K562 (cell line): ENCODE results near the gene LRP1B. TPM values are rescaled to one million over a fixed set of nuclear protein-coding genes. Genes with fewer than 3 reads are reported as not detected.

Source experiments
- ATAC-seq: fragments of 200-7000 bp; cut with Tn5 transposase; 3 replicates; pipeline ENCODE4 v1.9.1; 2020; ENCODE audit warnings: moderate library complexity
- BruUV-seq: library from RNA; stranded (reverse); fragments of 400-500 nt; replicated peaks from 2 replicates; lab custom pipeline; 2021; lab: Mats Ljungman, UMichigan
- CTCF ChIA-PET: fragments of 300-600 bp; formaldehyde crosslinking; extraction: SDS; loops from one replicate; lab custom pipeline; 2021; ENCODE audit warnings: low intra/inter-chr PET ratio; lab: Yijun Ruan, JAX
- POLR2A ChIA-PET: fragments of 300-600, 350-650 bp; sonication (Branson Sonifier 250); formaldehyde crosslinking; extraction: SDS; loops from one replicate; lab custom pipeline; 2021; ENCODE audit warnings: antibody characterized with exemption, inconsistent platforms; lab: Yijun Ruan, JAX
- DNase-seq, 4 experiments: peaks; one replicate each; pipeline versions ENCODE4 v3.0.0 to v3.0.0-alpha.2; 2011 to 2018; ENCODE audit warnings: low spot score in 3 of 4, mixed read lengths in 3 of 4; ENCODE audit errors: extremely low read depth in 1 of 4
- FAIRE-seq: peaks from 2 replicates; lab custom pipeline; 2011; peaks lifted over from hg19 to GRCh38; lab: Jason Lieb, UNC
- H2AFZ ChIP-seq: 2 replicates; pipeline ENCODE4 v1.6.0; 2011; ENCODE audit warnings: low read depth, low read length, control low read depth, inconsistent platforms
- H3K27ac ChIP-seq: fragments of 200-600 bp; 3 replicates; pipeline ENCODE4 v1.8.0; 2011; ENCODE audit warnings: low read depth, mild to moderate bottlenecking, control low read depth, inconsistent platforms, low read length, moderate library complexity, mixed read lengths; ENCODE audit errors: extremely low read depth
- H3K27me3 ChIP-seq, 2 experiments: fragments of 300-600 bp in 1 of 2; 2 replicates in 1 of 2; 3 replicates in 1 of 2; pipeline versions ENCODE4 v1.6.0 to v1.8.0; 2011; ENCODE audit warnings: inconsistent platforms in 2 of 2, low read length in 2 of 2, mild to moderate bottlenecking in 1 of 2, mixed read lengths in 1 of 2, moderate library complexity in 1 of 2; ENCODE audit not compliant: control insufficient read depth in 2 of 2, insufficient read depth in 2 of 2
- H3K36me3 ChIP-seq: fragments of 300-600 bp; 3 replicates; pipeline ENCODE4 v1.8.0; 2011; ENCODE audit warnings: mild to moderate bottlenecking, low read length, inconsistent platforms; ENCODE audit not compliant: control insufficient read depth, insufficient read depth
- H3K4me1 ChIP-seq, 2 experiments: fragments of 200-600 bp in 1 of 2; replicated peaks in 1 of 2; 2 replicates in 1 of 2; 3 replicates in 1 of 2; pipeline versions ENCODE4 v1.5.1 to v1.8.0; 2011; ENCODE audit warnings: inconsistent platforms in 2 of 2, low read length in 2 of 2, mild to moderate bottlenecking in 1 of 2, mixed read lengths in 1 of 2, moderate library complexity in 1 of 2; ENCODE audit not compliant: control insufficient read depth in 2 of 2, insufficient read depth in 2 of 2
- H3K4me2 ChIP-seq: 2 replicates; pipeline ENCODE4 v1.6.1; 2011; ENCODE audit warnings: low read length, control low read depth, inconsistent platforms, mixed read lengths; ENCODE audit not compliant: insufficient read depth
- H3K4me3 ChIP-seq: fragments of 200-600 bp; sonication (generic), shearing (Covaris generic); 2 replicates; pipeline ENCODE4 v1.5.1; 2016; ENCODE audit warnings: control low read depth, inconsistent platforms
- H3K79me2 ChIP-seq: fragments of 200-600 bp; 3 replicates; pipeline ENCODE4 v1.8.0; 2011; ENCODE audit warnings: low read length, inconsistent platforms; ENCODE audit not compliant: control insufficient read depth, insufficient read depth
- H3K9ac ChIP-seq, 2 experiments: 2 replicates each; pipeline versions ENCODE4 v1.6.0 to v1.6.1; 2011; ENCODE audit warnings: low read depth in 2 of 2, low read length in 2 of 2, control low read depth in 1 of 2, inconsistent platforms in 1 of 2, mild to moderate bottlenecking in 1 of 2, mixed read lengths in 1 of 2; ENCODE audit not compliant: insufficient read depth in 1 of 2
- H3K9me1 ChIP-seq: one replicate; pipeline ENCODE4 v1.6.0; 2011; ENCODE audit warnings: inconsistent platforms, mild to moderate bottlenecking, low read length, moderate library complexity; ENCODE audit not compliant: control insufficient read depth, insufficient read depth
- H3K9me3 ChIP-seq: replicated peaks from 2 replicates; pipeline ENCODE4 v1.5.1; 2011; ENCODE audit warnings: low read depth, low read length, inconsistent platforms; ENCODE audit not compliant: control insufficient read depth, insufficient read depth
- H4K20me1 ChIP-seq: replicated peaks from 2 replicates; pipeline ENCODE4 v1.6.1; 2011; ENCODE audit warnings: low read length, inconsistent platforms, mixed read lengths; ENCODE audit not compliant: control insufficient read depth, insufficient read depth
- CCNT2 ChIP-seq: IDR thresholded peaks from 2 replicates; pipeline ENCODE4 v1.6.1; 2011; ENCODE audit warnings: borderline replicate concordance, low read depth, mild to moderate bottlenecking, moderate library complexity, mixed read lengths, low read length; ENCODE audit not compliant: insufficient read length; ENCODE audit errors: extremely low read depth
- KAT2B ChIP-seq: IDR thresholded peaks from one replicate; pipeline ENCODE4 v1.6.1; 2012; ENCODE audit warnings: low read depth, mild to moderate bottlenecking, control low read depth, inconsistent platforms, low read length, moderate library complexity
- POLR2A ChIP-seq: fragments of 450-650 bp; conservative IDR thresholded peaks from 2 replicates; pipeline ENCODE4 v1.6.1; 2016
- ZNF444 ChIP-seq: fragments of 250-450 bp; sonication (Bioruptor Pico); IDR thresholded peaks from 2 replicates; pipeline ENCODE4 v1.4.0; 2020; ENCODE audit warnings: mild to moderate bottlenecking, moderate library complexity
- WGBS: fragments of 100-300 bp; shearing (Covaris generic); methylation state at CpG from one replicate; pipeline ENCODE4 v1.1.6; 2016; ENCODE audit warnings: low coverage, mixed read lengths; ENCODE audit not compliant: insufficient coverage; ENCODE audit errors: missing lambda C conversion rate; 5-methylcytosine and 5-hydroxymethylcytosine counted together
- in situ Hi-C: fragments of 300-500 bp; cut with MboI; formaldehyde crosslinking; loops from 4 replicates; pipeline ENCODE4 v1.15.0; 2018; ENCODE audit warnings: inconsistent platforms, mixed read lengths
- intact Hi-C: fragments of 100-400 bp; cut with micrococcal nuclease; formaldehyde crosslinking; loops from 2 replicates; pipeline ENCODE4 v1.14.2; 2022
- polyA plus RNA-seq, 8 experiments: library from polyadenylated mRNA; depleted of rRNA in 4 of 8; stranded (reverse) in 5 of 8; unstranded in 3 of 8; fragments of >200 nt; fragmentation: Nextera tagmentation in 2 of 8; fragmentation: Illumina TruSeq in 1 of 8; extraction: Ambion mirVana in 2 of 8; extraction: Trizol in 1 of 8; gene quantifications; 2 replicates each; pipeline versions ENCODE4 v1.2.1 to v1.2.3, GENCODE V29; 2011 to 2014; ENCODE audit warnings: inconsistent platforms in 1 of 8, missing spikeins in 1 of 8
- total RNA-seq, 7 experiments: library from RNA; depleted of rRNA in 6 of 7; stranded (reverse); fragments of >200 nt in 6 of 7; fragmentation: Illumina TruSeq in 2 of 7; extraction: Trizol in 2 of 7; gene quantifications; 2 replicates each; pipeline versions ENCODE4 v1.2.1 to v1.2.3, GENCODE V29; 2011 to 2021; ENCODE audit warnings: low replicate concordance in 1 of 7
- TF ChIP-seq, protein P1 (sequence below), 2 experiments: fragments of 450-650 bp in 1 of 2; sonication (generic) in 1 of 2; formaldehyde crosslinking in 1 of 2; IDR thresholded peaks; 2 replicates each; pipeline versions ENCODE4 v1.7.1 to v1.9.0; 2016 to 2022; ENCODE audit warnings: inconsistent platforms in 1 of 2, mild to moderate bottlenecking in 1 of 2, missing genetic modification reagents in 1 of 2
- TF ChIP-seq, protein P2 (sequence below): fragments of 450-650 bp; IDR thresholded peaks from 2 replicates; pipeline ENCODE4 v1.6.1; 2016; ENCODE audit warnings: mild to moderate bottlenecking
- TF ChIP-seq, protein P3 (sequence below): fragments of 250-450 bp; sonication (Bioruptor Pico); IDR thresholded peaks from 2 replicates; pipeline ENCODE4 v1.4.0; 2020; ENCODE audit warnings: mild to moderate bottlenecking, moderate library complexity

The LRP1B gene
- total and polyA plus RNA-seq, 9 of the 15 experiments (the other 6 are each of a cell fraction or from before 2014, with no cell fraction given), result not detected

DNA sequence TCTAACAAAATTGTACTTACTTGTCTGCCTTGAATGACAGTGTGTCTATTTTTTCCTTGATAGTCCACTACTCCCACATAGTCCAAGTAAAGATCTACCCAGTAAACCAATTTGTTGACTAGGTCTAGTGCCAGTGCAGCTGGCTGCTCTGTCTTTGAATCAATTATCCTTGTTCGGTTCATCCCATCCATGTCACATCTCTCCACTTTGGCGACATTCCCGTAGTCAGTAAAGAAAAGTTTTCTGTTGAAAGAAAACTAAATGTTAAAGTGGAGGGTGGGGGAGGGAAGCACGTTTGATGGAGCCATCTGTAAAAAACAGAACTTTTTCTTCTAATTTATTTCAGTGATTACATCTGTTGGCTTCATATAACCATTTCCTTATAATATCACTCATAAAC lies 1068.8 kb downstream of the LRP1B start:
- Histone ChIP-seq H3K4me1 (no peaks in the 10 kb centered on the region), H3K4me2 (no peak overlapping the region), H3K9ac (no peak overlapping the region), H3K9me1 (no peaks in the 10 kb centered on the region), H3K4me3 (no peak overlapping the region), H3K36me3 (no peaks in the 10 kb centered on the region), H3K79me2 (no peaks in the 10 kb centered on the region), H3K9me3 (no peaks in the 10 kb centered on the region), H3K27me3 (no peaks in the 10 kb centered on the region), H4K20me1 (no peaks in the 10 kb centered on the region), H3K27ac (no peak overlapping the region), H2AFZ (no peak overlapping the region)
- no peak for FAIRE-seq
- ChIA-PET CTCF (no interaction called here), POLR2A (no interaction called here)
- in situ Hi-C loops, result no loop called here
- DNase-seq, result no peak
- intact Hi-C loops, result no loop called here
- 0% methylated on average over 4 of the region's 4 CpGs for WGBS
- no TSS peak for BruUV-seq
- ATAC-seq, result no peak
- no peak for TF ChIP-seq ZNF444
- TF ChIP-seq, protein P1, sequence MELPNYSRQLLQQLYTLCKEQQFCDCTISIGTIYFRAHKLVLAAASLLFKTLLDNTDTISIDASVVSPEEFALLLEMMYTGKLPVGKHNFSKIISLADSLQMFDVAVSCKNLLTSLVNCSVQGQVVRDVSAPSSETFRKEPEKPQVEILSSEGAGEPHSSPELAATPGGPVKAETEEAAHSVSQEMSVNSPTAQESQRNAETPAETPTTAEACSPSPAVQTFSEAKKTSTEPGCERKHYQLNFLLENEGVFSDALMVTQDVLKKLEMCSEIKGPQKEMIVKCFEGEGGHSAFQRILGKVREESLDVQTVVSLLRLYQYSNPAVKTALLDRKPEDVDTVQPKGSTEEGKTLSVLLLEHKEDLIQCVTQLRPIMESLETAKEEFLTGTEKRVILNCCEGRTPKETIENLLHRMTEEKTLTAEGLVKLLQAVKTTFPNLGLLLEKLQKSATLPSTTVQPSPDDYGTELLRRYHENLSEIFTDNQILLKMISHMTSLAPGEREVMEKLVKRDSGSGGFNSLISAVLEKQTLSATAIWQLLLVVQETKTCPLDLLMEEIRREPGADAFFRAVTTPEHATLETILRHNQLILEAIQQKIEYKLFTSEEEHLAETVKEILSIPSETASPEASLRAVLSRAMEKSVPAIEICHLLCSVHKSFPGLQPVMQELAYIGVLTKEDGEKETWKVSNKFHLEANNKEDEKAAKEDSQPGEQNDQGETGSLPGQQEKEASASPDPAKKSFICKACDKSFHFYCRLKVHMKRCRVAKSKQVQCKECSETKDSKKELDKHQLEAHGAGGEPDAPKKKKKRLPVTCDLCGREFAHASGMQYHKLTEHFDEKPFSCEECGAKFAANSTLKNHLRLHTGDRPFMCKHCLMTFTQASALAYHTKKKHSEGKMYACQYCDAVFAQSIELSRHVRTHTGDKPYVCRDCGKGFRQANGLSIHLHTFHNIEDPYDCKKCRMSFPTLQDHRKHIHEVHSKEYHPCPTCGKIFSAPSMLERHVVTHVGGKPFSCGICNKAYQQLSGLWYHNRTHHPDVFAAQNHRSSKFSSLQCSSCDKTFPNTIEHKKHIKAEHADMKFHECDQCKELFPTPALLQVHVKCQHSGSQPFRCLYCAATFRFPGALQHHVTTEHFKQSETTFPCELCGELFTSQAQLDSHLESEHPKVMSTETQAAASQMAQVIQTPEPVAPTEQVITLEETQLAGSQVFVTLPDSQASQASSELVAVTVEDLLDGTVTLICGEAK (IDR thresholded peaks at IDR 0.05), result no peak
- TF ChIP-seq, protein P1 (CRISPR knock-in tag; IDR thresholded peaks at IDR 0.05), result no peak
- TF ChIP-seq POLR2A, result no peak
- TF ChIP-seq KAT2B, result no peak
- TF ChIP-seq, protein P2, sequence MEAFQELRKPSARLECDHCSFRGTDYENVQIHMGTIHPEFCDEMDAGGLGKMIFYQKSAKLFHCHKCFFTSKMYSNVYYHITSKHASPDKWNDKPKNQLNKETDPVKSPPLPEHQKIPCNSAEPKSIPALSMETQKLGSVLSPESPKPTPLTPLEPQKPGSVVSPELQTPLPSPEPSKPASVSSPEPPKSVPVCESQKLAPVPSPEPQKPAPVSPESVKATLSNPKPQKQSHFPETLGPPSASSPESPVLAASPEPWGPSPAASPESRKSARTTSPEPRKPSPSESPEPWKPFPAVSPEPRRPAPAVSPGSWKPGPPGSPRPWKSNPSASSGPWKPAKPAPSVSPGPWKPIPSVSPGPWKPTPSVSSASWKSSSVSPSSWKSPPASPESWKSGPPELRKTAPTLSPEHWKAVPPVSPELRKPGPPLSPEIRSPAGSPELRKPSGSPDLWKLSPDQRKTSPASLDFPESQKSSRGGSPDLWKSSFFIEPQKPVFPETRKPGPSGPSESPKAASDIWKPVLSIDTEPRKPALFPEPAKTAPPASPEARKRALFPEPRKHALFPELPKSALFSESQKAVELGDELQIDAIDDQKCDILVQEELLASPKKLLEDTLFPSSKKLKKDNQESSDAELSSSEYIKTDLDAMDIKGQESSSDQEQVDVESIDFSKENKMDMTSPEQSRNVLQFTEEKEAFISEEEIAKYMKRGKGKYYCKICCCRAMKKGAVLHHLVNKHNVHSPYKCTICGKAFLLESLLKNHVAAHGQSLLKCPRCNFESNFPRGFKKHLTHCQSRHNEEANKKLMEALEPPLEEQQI, result no peak
- TF ChIP-seq, protein P3, sequence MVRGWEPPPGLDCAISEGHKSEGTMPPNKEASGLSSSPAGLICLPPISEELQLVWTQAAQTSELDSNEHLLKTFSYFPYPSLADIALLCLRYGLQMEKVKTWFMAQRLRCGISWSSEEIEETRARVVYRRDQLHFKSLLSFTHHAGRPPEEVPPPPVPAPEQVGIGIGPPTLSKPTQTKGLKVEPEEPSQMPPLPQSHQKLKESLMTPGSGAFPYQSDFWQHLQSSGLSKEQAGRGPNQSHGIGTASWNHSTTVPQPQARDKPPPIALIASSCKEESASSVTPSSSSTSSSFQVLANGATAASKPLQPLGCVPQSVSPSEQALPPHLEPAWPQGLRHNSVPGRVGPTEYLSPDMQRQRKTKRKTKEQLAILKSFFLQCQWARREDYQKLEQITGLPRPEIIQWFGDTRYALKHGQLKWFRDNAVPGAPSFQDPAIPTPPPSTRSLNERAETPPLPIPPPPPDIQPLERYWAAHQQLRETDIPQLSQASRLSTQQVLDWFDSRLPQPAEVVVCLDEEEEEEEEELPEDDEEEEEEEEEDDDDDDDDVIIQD, result no peak
- TF ChIP-seq CCNT2, result no peak
